K562 (cell line): ENCODE measurements around the gene TLN1. TPM values are rescaled to one million over a fixed set of nuclear protein-coding genes. Genes with fewer than 3 reads are reported as not detected.
A peak's percentile ranks its signal among the peaks of the same experiment; 100 is the strongest.

Source experiments
- ATAC-seq: fragments of 200-7000 bp; cut with Tn5 transposase; 3 replicates; pipeline ENCODE4 v1.9.1; 2020; ENCODE audit warnings: moderate library complexity
- BruUV-seq: library from RNA; stranded (reverse); fragments of 400-500 nt; replicated peaks from 2 replicates; lab custom pipeline; 2021; lab: Mats Ljungman, UMichigan
- CTCF ChIA-PET: fragments of 300-600 bp; formaldehyde crosslinking; extraction: SDS; loops from one replicate; lab custom pipeline; 2021; ENCODE audit warnings: low intra/inter-chr PET ratio; lab: Yijun Ruan, JAX
- POLR2A ChIA-PET: fragments of 300-600, 350-650 bp; sonication (Branson Sonifier 250); formaldehyde crosslinking; extraction: SDS; loops from one replicate; lab custom pipeline; 2021; ENCODE audit warnings: antibody characterized with exemption, inconsistent platforms; lab: Yijun Ruan, JAX
- DNase-seq, 4 experiments: peaks; one replicate each; pipeline versions ENCODE4 v3.0.0 to v3.0.0-alpha.2; 2011 to 2018; ENCODE audit warnings: low spot score in 3 of 4, mixed read lengths in 3 of 4; ENCODE audit errors: extremely low read depth in 1 of 4
- FAIRE-seq: peaks from 2 replicates; lab custom pipeline; 2011; peaks lifted over from hg19 to GRCh38; lab: Jason Lieb, UNC
- H2AFZ ChIP-seq: 2 replicates; pipeline ENCODE4 v1.6.0; 2011; ENCODE audit warnings: low read depth, low read length, control low read depth, inconsistent platforms
- H3K27ac ChIP-seq: fragments of 200-600 bp; 3 replicates; pipeline ENCODE4 v1.8.0; 2011; ENCODE audit warnings: low read depth, mild to moderate bottlenecking, control low read depth, inconsistent platforms, low read length, moderate library complexity, mixed read lengths; ENCODE audit errors: extremely low read depth
- H3K27me3 ChIP-seq, 2 experiments: fragments of 300-600 bp in 1 of 2; 2 replicates in 1 of 2; 3 replicates in 1 of 2; pipeline versions ENCODE4 v1.6.0 to v1.8.0; 2011; ENCODE audit warnings: inconsistent platforms in 2 of 2, low read length in 2 of 2, mild to moderate bottlenecking in 1 of 2, mixed read lengths in 1 of 2, moderate library complexity in 1 of 2; ENCODE audit not compliant: control insufficient read depth in 2 of 2, insufficient read depth in 2 of 2
- H3K36me3 ChIP-seq: fragments of 300-600 bp; 3 replicates; pipeline ENCODE4 v1.8.0; 2011; ENCODE audit warnings: mild to moderate bottlenecking, low read length, inconsistent platforms; ENCODE audit not compliant: control insufficient read depth, insufficient read depth
- H3K4me1 ChIP-seq, 2 experiments: fragments of 200-600 bp in 1 of 2; replicated peaks in 1 of 2; 2 replicates in 1 of 2; 3 replicates in 1 of 2; pipeline versions ENCODE4 v1.5.1 to v1.8.0; 2011; ENCODE audit warnings: inconsistent platforms in 2 of 2, low read length in 2 of 2, mild to moderate bottlenecking in 1 of 2, mixed read lengths in 1 of 2, moderate library complexity in 1 of 2; ENCODE audit not compliant: control insufficient read depth in 2 of 2, insufficient read depth in 2 of 2
- H3K4me2 ChIP-seq: 2 replicates; pipeline ENCODE4 v1.6.1; 2011; ENCODE audit warnings: low read length, control low read depth, inconsistent platforms, mixed read lengths; ENCODE audit not compliant: insufficient read depth
- H3K4me3 ChIP-seq: fragments of 200-600 bp; sonication (generic), shearing (Covaris generic); 2 replicates; pipeline ENCODE4 v1.5.1; 2016; ENCODE audit warnings: control low read depth, inconsistent platforms
- H3K79me2 ChIP-seq: fragments of 200-600 bp; 3 replicates; pipeline ENCODE4 v1.8.0; 2011; ENCODE audit warnings: low read length, inconsistent platforms; ENCODE audit not compliant: control insufficient read depth, insufficient read depth
- H3K9ac ChIP-seq, 2 experiments: 2 replicates each; pipeline versions ENCODE4 v1.6.0 to v1.6.1; 2011; ENCODE audit warnings: low read depth in 2 of 2, low read length in 2 of 2, control low read depth in 1 of 2, inconsistent platforms in 1 of 2, mild to moderate bottlenecking in 1 of 2, mixed read lengths in 1 of 2; ENCODE audit not compliant: insufficient read depth in 1 of 2
- H3K9me1 ChIP-seq: one replicate; pipeline ENCODE4 v1.6.0; 2011; ENCODE audit warnings: inconsistent platforms, mild to moderate bottlenecking, low read length, moderate library complexity; ENCODE audit not compliant: control insufficient read depth, insufficient read depth
- H3K9me3 ChIP-seq: replicated peaks from 2 replicates; pipeline ENCODE4 v1.5.1; 2011; ENCODE audit warnings: low read depth, low read length, inconsistent platforms; ENCODE audit not compliant: control insufficient read depth, insufficient read depth
- H4K20me1 ChIP-seq: replicated peaks from 2 replicates; pipeline ENCODE4 v1.6.1; 2011; ENCODE audit warnings: low read length, inconsistent platforms, mixed read lengths; ENCODE audit not compliant: control insufficient read depth, insufficient read depth
- KAT8 ChIP-seq: fragments of 450-650 bp; IDR thresholded peaks from 2 replicates; pipeline ENCODE4 v1.6.1; 2016; ENCODE audit warnings: low read depth, mild to moderate bottlenecking
- NFIC ChIP-seq: fragments of 450-650 bp; IDR thresholded peaks from 2 replicates; pipeline ENCODE4 v1.6.1; 2017; ENCODE audit warnings: mild to moderate bottlenecking, inconsistent platforms
- SOX6 ChIP-seq: fragments of 450-650 bp; IDR thresholded peaks from 2 replicates; pipeline ENCODE4 v1.6.1; 2014; ENCODE audit warnings: mild to moderate bottlenecking
- YBX1 ChIP-seq: fragments of 450-650 bp; IDR thresholded peaks from 2 replicates; pipeline ENCODE4 v1.7.1; 2016; ENCODE audit warnings: mild to moderate bottlenecking
- ZKSCAN8 ChIP-seq: fragments of 200-800 bp; sonication (Bioruptor generic); IDR thresholded peaks from 2 replicates; pipeline ENCODE4 v1.6.1; 2016; ENCODE audit warnings: missing genetic modification characterization, missing compliant biosample characterization
- ZNF77 ChIP-seq: fragments of 250-450 bp; sonication (Bioruptor Pico); IDR thresholded peaks from 2 replicates; pipeline ENCODE4 v1.5.0; 2020
- WGBS: fragments of 100-300 bp; shearing (Covaris generic); methylation state at CpG from one replicate; pipeline ENCODE4 v1.1.6; 2016; ENCODE audit warnings: low coverage, mixed read lengths; ENCODE audit not compliant: insufficient coverage; ENCODE audit errors: missing lambda C conversion rate; 5-methylcytosine and 5-hydroxymethylcytosine counted together
- in situ Hi-C: fragments of 300-500 bp; cut with MboI; formaldehyde crosslinking; loops from 4 replicates; pipeline ENCODE4 v1.15.0; 2018; ENCODE audit warnings: inconsistent platforms, mixed read lengths
- intact Hi-C: fragments of 100-400 bp; cut with micrococcal nuclease; formaldehyde crosslinking; loops from 2 replicates; pipeline ENCODE4 v1.14.2; 2022
- polyA plus RNA-seq, 8 experiments: library from polyadenylated mRNA; depleted of rRNA in 4 of 8; stranded (reverse) in 5 of 8; unstranded in 3 of 8; fragments of >200 nt; fragmentation: Nextera tagmentation in 2 of 8; fragmentation: Illumina TruSeq in 1 of 8; extraction: Ambion mirVana in 2 of 8; extraction: Trizol in 1 of 8; gene quantifications; 2 replicates each; pipeline versions ENCODE4 v1.2.1 to v1.2.3, GENCODE V29; 2011 to 2014; ENCODE audit warnings: inconsistent platforms in 1 of 8, missing spikeins in 1 of 8
- total RNA-seq, 7 experiments: library from RNA; depleted of rRNA in 6 of 7; stranded (reverse); fragments of >200 nt in 6 of 7; fragmentation: Illumina TruSeq in 2 of 7; extraction: Trizol in 2 of 7; gene quantifications; 2 replicates each; pipeline versions ENCODE4 v1.2.1 to v1.2.3, GENCODE V29; 2011 to 2021; ENCODE audit warnings: low replicate concordance in 1 of 7
- TF ChIP-seq, protein P1 (sequence below): fragments of 250-450 bp; sonication (Bioruptor Pico); IDR thresholded peaks from 2 replicates; pipeline ENCODE4 v1.4.0; 2020; ENCODE audit warnings: mild to moderate bottlenecking, moderate library complexity, borderline replicate concordance
- TF ChIP-seq, protein P2 (sequence below), 2 experiments: fragments of 450-650 bp in 1 of 2; sonication (generic) in 1 of 2; formaldehyde crosslinking; conservative IDR thresholded peaks; 2 replicates each; pipeline versions ENCODE4 v1.4.0 to v1.8.1; 2020 to 2022; ENCODE audit warnings: mild to moderate bottlenecking in 1 of 2, missing genetic modification reagents in 1 of 2

Gene TLN1
- total and polyA plus RNA-seq, 9 of the 15 experiments (the other 6 are each of a cell fraction or from before 2014, with no cell fraction given) = 3.6 to 240 (median 54.8) TPM

- in situ Hi-C loops = no loop called here
Measured at GRCh38 chr9:35666045-35666444, 66.0 kb downstream of the TLN1 start.

DNA sequence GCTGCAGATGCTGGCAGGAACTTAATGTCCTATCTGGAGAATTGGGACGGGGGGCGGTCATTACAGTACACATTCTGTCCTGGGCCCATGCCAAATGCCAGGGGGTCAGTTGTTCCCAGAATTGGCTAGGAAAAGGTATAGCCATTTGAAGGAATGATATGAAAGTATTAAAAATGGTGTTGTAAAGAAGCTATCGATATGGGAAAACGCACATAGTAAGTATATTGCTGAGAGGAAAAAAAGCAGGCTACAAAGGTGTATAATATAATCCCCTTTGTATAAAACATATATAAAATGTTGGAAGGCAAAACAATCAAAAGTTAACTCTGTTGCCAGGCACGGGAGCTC lies 66.5 kb downstream of the TLN1 start:
- peaks cover 18% of the 10 kb centered on the region for H3K79me2 ChIP-seq
- no peak for ATAC-seq
- no peaks in the 10 kb centered on the region for H4K20me1 ChIP-seq
- H2AFZ ChIP-seq = peak overlapping the region; percentile 95
- in situ Hi-C loops = no loop called here
- peaks cover 13 to 22% of the 10 kb centered on the region in 2 experiments for H3K4me1 ChIP-seq
- FAIRE-seq = no peak
- 32% methylated on average over 5 of the region's 5 CpGs for WGBS
- DNase-seq = no peak
- peaks cover 29% of the 10 kb centered on the region; the same call in 2 of the 3 replicates for H3K36me3 ChIP-seq
- H3K9ac ChIP-seq = peak overlapping the region; percentile 91 to 95
- ChIA-PET CTCF (no interaction called here), POLR2A (interaction anchor here (2.8 kb wide), 1 partner anchor 14 kb away, joined by 6 read pairs; no protein-coding TSS in a partner anchor)
- intact Hi-C loops = loop anchor here (10.0 kb wide), 1 partner anchor 149 kb away; the partner anchor contains the start of genes HINT2 and SPAG8
- peak overlapping the region; percentile 92 for H3K27ac ChIP-seq
- BruUV-seq = no TSS peak
- peak overlapping the region; percentile 81 for H3K4me3 ChIP-seq
- H3K4me2 ChIP-seq = peak overlapping the region; percentile 95
- no peaks in the 10 kb centered on the region for H3K9me3 ChIP-seq
- no peaks in the 10 kb centered on the region for H3K9me1 ChIP-seq
- no peaks in the 10 kb centered on the region for H3K27me3 ChIP-seq
- peak; percentile 78; the same call in 1 of the 2 replicates for TF ChIP-seq NFIC
- TF ChIP-seq, protein P1, sequence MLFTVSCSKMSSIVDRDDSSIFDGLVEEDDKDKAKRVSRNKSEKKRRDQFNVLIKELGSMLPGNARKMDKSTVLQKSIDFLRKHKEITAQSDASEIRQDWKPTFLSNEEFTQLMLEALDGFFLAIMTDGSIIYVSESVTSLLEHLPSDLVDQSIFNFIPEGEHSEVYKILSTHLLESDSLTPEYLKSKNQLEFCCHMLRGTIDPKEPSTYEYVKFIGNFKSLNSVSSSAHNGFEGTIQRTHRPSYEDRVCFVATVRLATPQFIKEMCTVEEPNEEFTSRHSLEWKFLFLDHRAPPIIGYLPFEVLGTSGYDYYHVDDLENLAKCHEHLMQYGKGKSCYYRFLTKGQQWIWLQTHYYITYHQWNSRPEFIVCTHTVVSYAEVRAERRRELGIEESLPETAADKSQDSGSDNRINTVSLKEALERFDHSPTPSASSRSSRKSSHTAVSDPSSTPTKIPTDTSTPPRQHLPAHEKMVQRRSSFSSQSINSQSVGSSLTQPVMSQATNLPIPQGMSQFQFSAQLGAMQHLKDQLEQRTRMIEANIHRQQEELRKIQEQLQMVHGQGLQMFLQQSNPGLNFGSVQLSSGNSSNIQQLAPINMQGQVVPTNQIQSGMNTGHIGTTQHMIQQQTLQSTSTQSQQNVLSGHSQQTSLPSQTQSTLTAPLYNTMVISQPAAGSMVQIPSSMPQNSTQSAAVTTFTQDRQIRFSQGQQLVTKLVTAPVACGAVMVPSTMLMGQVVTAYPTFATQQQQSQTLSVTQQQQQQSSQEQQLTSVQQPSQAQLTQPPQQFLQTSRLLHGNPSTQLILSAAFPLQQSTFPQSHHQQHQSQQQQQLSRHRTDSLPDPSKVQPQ (CRISPR knock-in tag) = no peak
- no peak for TF ChIP-seq ZKSCAN8
- TF ChIP-seq YBX1 = no peak
- no peak for TF ChIP-seq SOX6

More at GRCh38 chr9:35666045-35666444, 66.0 kb downstream of the TLN1 start:
- Histone ChIP-seq H3K79me2 (peaks cover 18% of the 10 kb centered on the region), H3K27ac (no peak overlapping the region), H3K9me1 (no peaks in the 10 kb centered on the region), H4K20me1 (no peaks in the 10 kb centered on the region), H2AFZ (peak overlapping the region; percentile 33; the same call in 1 of the 2 replicates), H3K4me3 (no peak overlapping the region)
- FAIRE-seq (no peak), ATAC-seq (no peak)
- 83% methylated on average over 1 of the region's 1 CpG for WGBS
- TF ChIP-seq ZNF77 (CRISPR knock-in tag) (no peak), YBX1 (no peak), KAT8 (no peak)
- TF ChIP-seq, protein P2, sequence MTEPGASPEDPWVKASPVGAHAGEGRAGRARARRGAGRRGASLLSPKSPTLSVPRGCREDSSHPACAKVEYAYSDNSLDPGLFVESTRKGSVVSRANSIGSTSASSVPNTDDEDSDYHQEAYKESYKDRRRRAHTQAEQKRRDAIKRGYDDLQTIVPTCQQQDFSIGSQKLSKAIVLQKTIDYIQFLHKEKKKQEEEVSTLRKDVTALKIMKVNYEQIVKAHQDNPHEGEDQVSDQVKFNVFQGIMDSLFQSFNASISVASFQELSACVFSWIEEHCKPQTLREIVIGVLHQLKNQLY (CRISPR knock-in tag; conservative IDR thresholded peaks at IDR 0.05) = no peak
- TF ChIP-seq, all 486 proteins: peak for 0
- DNase-seq = no peak
- no peaks in the 10 kb centered on the region for H3K9me3 ChIP-seq
- BruUV-seq = no TSS peak
- POLR2A ChIA-PET = interaction anchor here (1.2 kb wide), 1 partner anchor 8 kb away, joined by 4 read pairs; the partner anchor contains the start of genes CCDC107 and RMRP
- intact Hi-C loops = loop anchor here (10.0 kb wide), 1 partner anchor 149 kb away; the partner anchor contains the start of genes HINT2 and SPAG8
- H3K9ac ChIP-seq = no peak overlapping the region
- CTCF ChIA-PET = no interaction called here
- peaks cover 23% of the 10 kb centered on the region; the same call in 2 of the 3 replicates for H3K36me3 ChIP-seq
- H3K4me2 ChIP-seq = no peak overlapping the region
- peaks cover 13 to 20% of the 10 kb centered on the region in 2 experiments for H3K4me1 ChIP-seq
- no peaks in the 10 kb centered on the region for H3K27me3 ChIP-seq
